ENCODE measurements around the gene ADAMTS2.

Gene ADAMTS2

DNA sequence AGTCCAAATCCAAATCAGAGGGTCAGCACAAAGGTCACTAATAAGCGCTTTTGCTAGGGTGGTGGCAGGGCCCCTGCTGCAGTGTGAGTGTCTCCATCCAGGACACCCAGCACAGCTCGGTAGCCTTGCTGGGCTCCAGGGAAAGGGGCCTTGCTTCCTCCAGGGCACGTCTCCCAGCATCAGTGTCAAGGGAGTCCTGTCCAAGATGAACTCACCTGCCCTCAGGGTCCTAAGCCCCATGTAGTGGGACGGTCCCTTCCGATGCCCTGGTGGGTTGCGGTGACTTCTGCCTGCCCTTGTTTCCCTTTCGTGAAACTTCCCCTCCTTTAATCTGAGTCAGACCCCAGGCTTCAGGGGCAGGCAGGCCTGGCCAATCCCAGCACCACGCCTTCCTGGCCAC is 183.4 kb downstream of the ADAMTS2 start:
- no peak overlapping the region for H3K27ac Mint-ChIP-seq
- peaks cover 5% of the 10 kb centered on the region for H3K27me3 Mint-ChIP-seq
- no peak for DNase-seq (ENCODE audit: low spot score in 2 of 2)
- no peak for ATAC-seq (ENCODE audit: low read depth)
- H3K4me1 Mint-ChIP-seq, result no peaks in the 10 kb centered on the region
- H3K9me3 Mint-ChIP-seq, result peaks cover 2% of the 10 kb centered on the region
- H3K4me3 Mint-ChIP-seq, result no peak overlapping the region
- no peaks in the 10 kb centered on the region for H3K36me3 Mint-ChIP-seq

DNA sequence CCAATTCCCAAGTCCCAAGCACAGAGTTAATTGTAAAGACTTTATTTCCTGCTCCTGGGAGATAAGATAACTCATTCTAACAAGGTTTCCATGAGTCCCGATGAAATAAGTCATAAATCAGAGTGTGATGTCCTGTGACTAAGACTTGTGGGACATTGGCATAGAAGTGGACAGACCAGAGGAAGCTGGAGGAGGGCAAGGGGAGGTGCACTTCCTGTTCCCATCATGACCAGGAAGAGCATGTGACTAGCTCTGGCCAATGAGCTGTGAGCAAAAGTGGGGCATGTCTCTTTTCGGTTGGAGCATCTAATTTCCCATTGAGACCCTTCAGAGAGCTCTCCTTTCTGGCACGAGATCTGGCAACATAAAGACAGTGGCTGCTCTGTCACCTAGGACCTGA is 184.7 kb downstream of the ADAMTS2 start:
- H3K4me3 Mint-ChIP-seq, result no peak overlapping the region
- peaks cover 5% of the 10 kb centered on the region for H3K27me3 Mint-ChIP-seq
- ATAC-seq (ENCODE audit: low read depth), result no peak
- no peak for DNase-seq (ENCODE audit: low spot score in 2 of 2)
- H3K9me3 Mint-ChIP-seq, result peaks cover 2% of the 10 kb centered on the region
- no peaks in the 10 kb centered on the region for H3K4me1 Mint-ChIP-seq
- no peaks in the 10 kb centered on the region for H3K36me3 Mint-ChIP-seq
- no peak overlapping the region for H3K27ac Mint-ChIP-seq

DNA sequence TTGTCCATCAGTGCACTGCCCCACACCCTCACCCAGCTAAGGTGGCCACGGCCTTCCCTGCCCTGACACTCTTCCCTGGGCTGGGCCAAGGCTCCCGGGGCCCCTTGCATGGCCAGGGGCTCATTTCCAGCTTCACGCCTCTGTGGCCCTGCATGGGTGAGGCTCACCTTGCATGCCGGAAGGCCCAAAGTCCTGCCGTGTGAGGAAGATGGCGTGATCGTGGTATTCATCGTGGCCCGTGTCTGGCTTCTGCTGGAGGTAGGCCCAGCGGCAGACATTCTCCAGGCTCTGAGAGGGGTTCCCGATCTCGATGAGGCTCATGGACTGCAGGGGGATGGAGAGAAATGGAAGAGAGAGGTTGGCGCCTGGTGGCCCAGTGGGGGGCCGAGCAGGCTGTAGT is 186.7 kb downstream of the ADAMTS2 start:
- Mint-ChIP-seq H3K9me3 (peaks cover 2% of the 10 kb centered on the region), H3K4me3 (no peak overlapping the region), H3K36me3 (no peaks in the 10 kb centered on the region), H3K4me1 (no peaks in the 10 kb centered on the region), H3K27ac (no peak overlapping the region), H3K27me3 (peaks cover 5% of the 10 kb centered on the region)
- ATAC-seq (ENCODE audit: low read depth), result no peak
- DNase-seq (ENCODE audit: low spot score in 2 of 2), result no peak

DNA sequence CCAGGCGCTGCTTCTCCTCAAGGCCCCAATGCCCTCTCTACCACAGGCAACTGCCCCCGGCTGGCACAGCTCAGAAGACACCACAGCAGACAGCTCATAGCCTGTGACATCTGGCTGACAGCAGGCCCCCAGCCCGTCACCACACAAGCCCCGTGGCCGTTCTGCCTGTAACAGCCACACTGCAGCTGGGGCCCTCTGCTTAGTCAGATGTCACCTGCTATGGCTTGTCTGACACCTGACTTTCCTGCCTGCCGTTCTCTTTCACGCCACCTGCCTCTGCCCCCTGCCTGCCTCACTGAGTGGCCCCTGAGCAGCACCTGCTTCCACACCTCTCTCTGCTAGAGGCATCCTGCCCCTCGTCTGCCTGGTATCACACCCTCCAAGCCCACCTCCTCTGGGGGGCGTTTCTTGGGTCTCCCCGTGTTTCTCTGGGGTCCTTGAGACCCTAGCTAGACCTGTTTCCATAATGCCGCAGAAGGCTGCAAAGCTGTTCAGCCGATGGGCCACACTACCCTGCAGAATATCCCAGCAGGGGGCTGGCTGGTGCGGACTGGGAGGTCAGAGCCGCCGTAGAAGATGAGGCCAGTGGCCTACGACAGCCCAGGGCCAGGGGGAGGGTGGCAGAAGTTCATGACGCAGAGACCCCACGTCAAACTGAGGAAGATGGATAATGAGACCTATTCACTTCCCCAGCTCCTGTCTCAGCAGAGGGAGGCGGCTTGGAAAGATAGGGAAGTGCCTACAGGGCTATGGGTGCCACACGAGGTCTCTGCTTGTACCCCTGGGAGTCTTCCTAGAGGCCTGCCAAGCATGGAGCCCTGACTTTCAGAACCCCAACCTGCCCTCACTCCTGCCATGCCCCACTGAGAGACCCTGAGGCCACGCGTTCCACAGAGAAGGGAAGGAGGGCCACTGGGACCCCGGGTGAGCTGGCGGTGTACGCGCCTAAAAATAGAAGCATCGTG is 190.0 kb downstream of the ADAMTS2 start:
- Mint-ChIP-seq H3K9me3 (no peaks in the 10 kb centered on the region), H3K4me3 (no peak overlapping the region), H3K27ac (no peak overlapping the region), H3K27me3 (peaks cover 2% of the 10 kb centered on the region), H3K36me3 (no peaks in the 10 kb centered on the region), H3K4me1 (no peaks in the 10 kb centered on the region)
- no peak for DNase-seq (ENCODE audit: low spot score in 2 of 2)
- no peak for ATAC-seq (ENCODE audit: low read depth)

DNA sequence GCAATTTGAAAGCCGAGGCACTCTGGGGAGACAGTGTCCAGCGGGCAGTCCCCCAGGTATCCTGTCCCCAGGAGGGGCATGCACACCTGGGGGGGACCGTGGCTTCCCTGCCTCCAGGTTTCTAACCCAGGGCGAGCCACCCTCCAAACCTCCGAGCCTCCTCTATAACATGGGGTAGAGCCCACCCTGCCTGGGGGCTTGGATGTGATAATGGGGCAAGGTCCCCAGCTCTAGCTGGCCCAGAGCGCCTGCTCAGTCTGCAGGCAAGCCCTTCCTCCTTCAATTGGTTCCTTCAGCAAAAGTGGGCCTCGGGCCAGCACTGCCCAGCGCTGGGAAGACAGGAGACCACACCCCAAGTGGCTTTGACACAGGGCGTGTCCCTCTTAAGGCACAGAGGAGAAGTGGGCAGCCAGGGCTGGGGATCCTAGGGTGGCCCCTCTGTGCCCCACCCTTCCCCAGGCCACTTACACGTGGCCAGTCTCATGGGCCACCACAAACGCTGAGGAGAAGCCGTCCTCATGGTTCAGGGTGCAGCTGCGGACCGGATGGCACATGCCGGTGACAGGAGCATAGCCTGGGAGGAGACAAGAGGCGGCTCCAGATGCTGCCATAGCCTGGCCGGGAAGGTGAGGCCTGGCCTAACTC is 190.8 kb downstream of the ADAMTS2 start:
- DNase-seq (ENCODE audit: low spot score in 2 of 2) (no peak), ATAC-seq (ENCODE audit: low read depth) (no peak)
- no peaks in the 10 kb centered on the region for H3K36me3 Mint-ChIP-seq
- H3K27ac Mint-ChIP-seq, result no peak overlapping the region
- H3K4me1 Mint-ChIP-seq, result no peaks in the 10 kb centered on the region
- H3K4me3 Mint-ChIP-seq, result no peak overlapping the region
- H3K9me3 Mint-ChIP-seq, result no peaks in the 10 kb centered on the region
- peaks cover 2% of the 10 kb centered on the region for H3K27me3 Mint-ChIP-seq

DNA sequence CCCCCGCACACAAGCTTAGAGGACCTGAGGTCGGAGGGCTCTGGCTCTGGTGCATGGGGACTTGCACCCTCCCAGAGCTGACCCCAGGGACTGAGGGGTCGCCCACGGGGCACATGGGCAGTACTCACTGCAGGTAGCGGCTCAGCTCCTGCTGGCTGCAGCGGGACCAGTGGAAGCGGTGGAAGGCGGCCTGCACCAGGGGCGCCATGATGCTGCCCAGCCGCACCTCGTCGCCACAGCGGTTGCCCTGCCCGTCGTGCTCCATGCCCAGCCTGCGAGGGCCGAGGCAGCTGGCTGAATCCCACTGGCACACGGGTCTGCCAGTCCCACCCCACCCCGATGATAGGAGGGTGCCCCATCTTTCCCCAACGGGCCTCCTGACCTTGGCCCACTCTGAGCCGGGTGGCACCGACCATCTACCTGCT is 191.3 kb downstream of the ADAMTS2 start:
- Mint-ChIP-seq H3K27me3 (peaks cover 2% of the 10 kb centered on the region), H3K27ac (no peak overlapping the region), H3K9me3 (no peaks in the 10 kb centered on the region), H3K4me3 (no peak overlapping the region), H3K4me1 (no peaks in the 10 kb centered on the region), H3K36me3 (no peaks in the 10 kb centered on the region)
- no peak for DNase-seq (ENCODE audit: low spot score in 2 of 2)
- no peak for ATAC-seq (ENCODE audit: low read depth)

DNA sequence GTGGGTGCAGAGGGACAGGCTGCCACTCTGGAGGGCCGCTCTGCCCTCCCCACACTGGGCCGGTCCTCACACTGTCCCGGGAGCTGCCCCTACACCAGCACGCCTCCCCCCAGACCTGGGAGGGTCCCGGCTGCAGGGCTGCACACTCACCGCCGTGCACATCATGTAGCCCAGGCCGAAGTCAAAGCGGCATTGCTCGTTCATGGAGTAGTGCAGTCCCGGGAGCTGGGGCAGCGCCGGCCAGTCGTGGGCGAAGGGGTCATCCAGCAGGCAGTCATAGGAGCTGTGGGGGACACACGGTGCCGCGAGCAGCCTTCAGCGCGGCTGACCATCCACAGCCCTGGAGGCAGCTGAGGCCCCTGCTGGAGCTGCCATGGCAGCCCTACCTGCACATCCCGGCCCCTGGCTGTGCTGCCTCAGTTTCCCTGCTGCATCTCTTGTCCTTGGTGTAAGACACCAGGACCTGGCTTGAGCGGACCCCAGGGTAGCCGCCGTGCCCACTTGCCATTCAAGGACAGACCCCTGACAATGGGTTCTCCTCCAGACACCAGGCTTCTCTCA is 191.8 kb downstream of the ADAMTS2 start:
- no peak overlapping the region for H3K27ac Mint-ChIP-seq
- no peak overlapping the region for H3K4me3 Mint-ChIP-seq
- H3K36me3 Mint-ChIP-seq, result no peaks in the 10 kb centered on the region
- no peaks in the 10 kb centered on the region for H3K4me1 Mint-ChIP-seq
- no peaks in the 10 kb centered on the region for H3K9me3 Mint-ChIP-seq
- peaks cover 2% of the 10 kb centered on the region for H3K27me3 Mint-ChIP-seq
- ATAC-seq (ENCODE audit: low read depth) (no peak), DNase-seq (ENCODE audit: low spot score in 2 of 2) (no peak)

DNA sequence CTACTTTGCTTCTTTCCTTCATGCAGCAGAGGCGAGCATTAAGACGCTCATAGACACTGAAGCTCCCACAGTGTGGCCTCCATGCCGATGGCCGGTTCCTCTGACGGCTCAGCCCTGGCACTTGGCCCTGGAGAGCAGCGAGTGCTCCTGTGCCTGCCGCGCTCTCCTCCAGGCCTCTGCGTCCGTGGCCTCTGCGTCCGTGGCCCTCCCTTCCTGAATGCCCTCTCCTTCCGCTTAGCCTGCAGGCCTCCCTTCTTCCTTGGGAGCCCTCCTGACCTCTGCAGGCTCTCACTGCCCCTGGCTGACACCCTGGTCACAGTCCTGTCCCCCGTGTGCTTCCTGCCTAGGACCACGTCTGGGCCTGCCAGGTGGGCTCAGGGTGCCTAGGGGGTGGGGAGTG is 192.3 kb downstream of the ADAMTS2 start:
- Mint-ChIP-seq H3K36me3 (no peaks in the 10 kb centered on the region), H3K27ac (no peak overlapping the region), H3K4me1 (no peaks in the 10 kb centered on the region), H3K4me3 (no peak overlapping the region), H3K9me3 (no peaks in the 10 kb centered on the region), H3K27me3 (no peaks in the 10 kb centered on the region)
- DNase-seq (ENCODE audit: low spot score in 2 of 2), result no peak
- no peak for ATAC-seq (ENCODE audit: low read depth)

DNA sequence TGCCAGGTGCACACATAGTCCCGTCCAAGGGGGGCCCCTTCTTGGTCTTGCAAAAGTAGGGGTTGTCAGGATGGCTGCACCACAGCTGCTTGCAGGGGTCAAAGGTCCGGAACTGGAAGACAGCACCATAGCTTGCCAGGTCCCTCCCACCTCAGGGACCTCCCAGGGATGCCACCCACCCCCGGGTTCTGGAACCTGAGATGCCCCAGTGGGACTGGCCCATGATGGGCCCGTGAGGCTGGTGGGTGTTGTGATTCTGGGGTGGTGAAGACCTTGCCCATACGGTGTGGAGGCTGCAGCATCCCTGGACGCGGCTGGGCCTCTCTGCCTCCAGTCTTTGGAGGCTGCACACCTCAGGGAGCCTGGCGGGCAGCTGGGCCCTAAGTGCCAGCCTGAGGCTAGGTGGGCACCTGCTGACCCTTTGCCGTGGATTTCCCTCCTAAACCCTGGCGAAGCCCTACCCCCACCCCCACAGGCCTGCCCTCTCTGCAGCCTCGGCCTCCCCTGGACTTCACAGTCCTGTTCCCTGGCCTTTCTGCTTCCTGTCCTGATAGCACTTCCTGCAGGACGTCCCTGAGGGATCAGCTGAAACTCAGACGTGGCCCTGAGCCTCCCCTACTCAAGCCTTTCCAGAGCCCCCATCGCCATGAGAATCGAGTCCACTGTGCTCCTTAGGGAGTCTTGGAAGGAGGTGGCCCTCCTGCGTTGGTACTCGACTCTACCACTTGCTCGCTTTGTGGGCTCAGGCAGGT is 192.9 kb downstream of the ADAMTS2 start:
- H3K9me3 Mint-ChIP-seq, result no peaks in the 10 kb centered on the region
- no peaks in the 10 kb centered on the region for H3K4me1 Mint-ChIP-seq
- no peaks in the 10 kb centered on the region for H3K36me3 Mint-ChIP-seq
- H3K4me3 Mint-ChIP-seq, result no peak overlapping the region
- ATAC-seq (ENCODE audit: low read depth) (no peak), DNase-seq (ENCODE audit: low spot score in 2 of 2) (no peak)
- no peak overlapping the region for H3K27ac Mint-ChIP-seq
- H3K27me3 Mint-ChIP-seq, result no peaks in the 10 kb centered on the region

DNA sequence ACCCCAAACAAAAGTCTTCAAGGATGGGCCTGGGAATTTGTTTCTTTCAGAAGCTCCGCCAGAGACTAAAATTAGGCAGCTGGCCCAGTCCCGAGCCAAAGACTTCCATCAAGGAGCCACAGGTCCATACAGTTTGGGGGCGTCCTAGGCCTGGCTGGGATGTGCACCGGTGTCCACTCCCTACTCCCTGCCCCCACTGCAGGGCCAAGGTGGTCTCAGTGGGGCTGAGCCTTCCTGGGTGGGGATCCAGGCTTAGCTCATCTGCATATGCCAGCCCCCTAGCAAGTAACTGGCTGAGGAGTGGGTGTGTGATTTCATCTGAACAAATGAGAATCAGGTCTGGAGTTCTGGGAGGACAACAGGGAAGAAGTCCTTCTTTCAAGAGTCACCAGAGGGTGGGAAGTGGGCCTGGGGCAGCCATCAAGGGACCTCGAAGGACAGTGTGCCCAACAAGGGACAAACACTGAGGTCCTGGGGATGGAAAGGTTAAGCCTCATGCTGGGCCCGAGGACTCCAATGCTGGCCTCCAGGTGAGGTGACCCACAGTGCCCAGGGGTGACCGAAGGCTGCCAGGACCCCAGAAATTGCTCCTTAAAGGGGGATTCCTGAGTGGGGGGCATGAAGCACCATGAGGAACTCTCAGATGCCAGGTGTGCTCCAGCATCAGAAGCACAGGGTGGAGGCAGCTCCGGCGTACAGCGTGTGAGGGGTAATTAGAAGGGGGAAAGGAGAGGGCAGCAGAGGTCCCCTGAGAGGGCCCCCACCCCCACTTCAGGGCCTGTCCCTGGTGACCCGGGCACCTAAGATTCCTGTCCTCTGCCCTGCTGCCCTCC is 193.8 kb downstream of the ADAMTS2 start:
- ATAC-seq (ENCODE audit: low read depth) (no peak), DNase-seq (ENCODE audit: low spot score in 2 of 2) (no peak)
- Mint-ChIP-seq H3K27me3 (no peaks in the 10 kb centered on the region), H3K36me3 (no peaks in the 10 kb centered on the region), H3K4me1 (no peaks in the 10 kb centered on the region), H3K9me3 (no peaks in the 10 kb centered on the region), H3K27ac (no peak overlapping the region), H3K4me3 (no peak overlapping the region)

DNA sequence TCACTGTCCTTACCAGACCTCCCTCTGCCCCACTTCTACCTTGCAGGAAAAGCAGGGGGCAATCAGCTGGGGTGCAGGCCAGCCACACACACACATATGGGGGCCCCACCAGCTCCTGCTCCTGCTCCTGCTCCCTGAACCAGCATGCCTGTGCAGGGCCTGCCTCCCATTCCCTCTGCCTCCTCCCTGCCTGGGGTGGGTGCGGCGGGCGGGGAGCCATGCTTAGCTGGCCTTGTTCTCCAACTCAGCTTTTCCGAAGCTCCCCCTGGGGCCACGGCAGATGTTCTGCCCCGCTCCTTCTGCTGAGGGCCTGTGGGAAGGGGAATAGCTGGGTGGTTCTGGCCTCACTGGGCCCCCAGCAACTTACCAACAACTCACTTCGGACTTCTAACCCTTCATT is 195.2 kb downstream of the ADAMTS2 start:
- Mint-ChIP-seq H3K36me3 (no peaks in the 10 kb centered on the region), H3K9me3 (no peaks in the 10 kb centered on the region), H3K4me3 (no peak overlapping the region), H3K27ac (no peak overlapping the region), H3K27me3 (no peaks in the 10 kb centered on the region), H3K4me1 (no peaks in the 10 kb centered on the region)
- DNase-seq (ENCODE audit: low spot score in 2 of 2), result no peak
- no peak for ATAC-seq (ENCODE audit: low read depth)

DNA sequence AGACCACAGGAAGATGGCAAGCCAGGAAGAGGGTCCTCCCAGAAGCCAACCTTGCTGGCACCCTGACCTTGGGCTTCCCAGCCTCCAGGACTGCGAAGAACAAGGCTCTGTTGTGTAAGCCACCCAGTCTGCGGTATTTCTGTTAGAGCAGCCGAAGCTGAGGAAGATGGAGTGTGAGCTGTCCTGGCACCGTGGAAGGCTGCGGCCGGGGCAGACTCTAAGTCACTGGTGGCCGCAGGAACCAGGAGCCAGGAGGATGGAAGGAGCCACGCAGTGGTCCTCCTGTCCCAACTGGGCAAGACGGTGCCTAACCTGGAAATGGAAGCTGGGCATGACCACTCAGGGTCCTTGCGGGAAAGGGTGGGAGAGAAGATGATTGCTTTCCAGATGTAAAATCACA is 196.0 kb downstream of the ADAMTS2 start:
- H3K36me3 Mint-ChIP-seq, result no peaks in the 10 kb centered on the region
- DNase-seq (ENCODE audit: low spot score in 2 of 2) (no peak), ATAC-seq (ENCODE audit: low read depth) (no peak)
- no peaks in the 10 kb centered on the region for H3K4me1 Mint-ChIP-seq
- no peaks in the 10 kb centered on the region for H3K27me3 Mint-ChIP-seq
- H3K27ac Mint-ChIP-seq, result no peak overlapping the region
- H3K4me3 Mint-ChIP-seq, result no peak overlapping the region
- H3K9me3 Mint-ChIP-seq, result no peaks in the 10 kb centered on the region

DNA sequence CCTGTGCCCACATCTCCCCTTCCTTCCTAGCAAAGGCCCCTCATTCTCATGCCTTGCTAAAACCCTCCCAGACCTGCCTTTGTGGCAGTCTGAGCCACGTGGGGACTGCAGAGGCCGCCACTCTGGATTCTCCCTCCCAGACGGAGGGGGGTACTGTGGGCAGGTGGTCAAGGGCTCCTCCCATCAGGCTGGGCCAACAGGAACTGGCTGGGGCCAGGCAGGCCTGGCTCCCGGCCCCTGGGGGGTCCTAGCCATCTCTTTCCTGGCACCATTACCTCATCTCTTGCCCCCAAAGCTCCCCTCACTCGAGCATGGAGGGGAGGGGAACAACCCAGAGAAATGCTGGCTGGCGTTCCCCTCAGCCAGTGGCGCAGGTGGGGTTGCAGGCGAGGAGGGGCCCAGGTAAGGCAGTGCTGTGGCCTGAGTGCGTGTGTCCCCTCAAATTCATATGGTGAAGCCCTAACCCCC is 196.5 kb downstream of the ADAMTS2 start:
- Mint-ChIP-seq H3K4me3 (no peak overlapping the region), H3K27ac (no peak overlapping the region), H3K4me1 (no peaks in the 10 kb centered on the region), H3K36me3 (no peaks in the 10 kb centered on the region), H3K27me3 (no peaks in the 10 kb centered on the region), H3K9me3 (no peaks in the 10 kb centered on the region)
- DNase-seq (ENCODE audit: low spot score in 2 of 2), result no peak
- ATAC-seq (ENCODE audit: low read depth), result no peak
